GM23338 (cell line): ENCODE data around the gene SUSD4. TPM values are rescaled to one million over a fixed set of nuclear protein-coding genes. Genes with fewer than 3 reads are reported as not detected.

Experiments
- ATAC-seq: fragments of 200-7000 bp; cut with Tn5 transposase; 3 replicates; pipeline ENCODE4 v1.9.1; 2020
- DNase-seq: peaks from one replicate; pipeline ENCODE4 v3.0.0-alpha.2; 2015; ENCODE audit warnings: low spot score
- H2AFZ ChIP-seq: fragments of 200-600 bp; sonication (generic); 2 replicates; pipeline ENCODE4 v1.8.0; 2016; ENCODE audit warnings: antibody characterized with exemption, mild to moderate bottlenecking, moderate library complexity
- H3F3A ChIP-seq: fragments of 200-600 bp; sonication (generic); replicated peaks from 2 replicates; pipeline ENCODE4 v1.8.0; 2017; ENCODE audit warnings: antibody characterized with exemption, mixed run types, low read depth
- H3K27ac ChIP-seq: fragments of 200-600 bp; sonication (generic); 2 replicates; pipeline ENCODE4 v1.6.1; 2016; ENCODE audit warnings: low read depth
- H3K27me3 ChIP-seq: fragments of 200-600 bp; sonication (generic); 2 replicates; pipeline ENCODE4 v1.8.0; 2016; ENCODE audit warnings: mild to moderate bottlenecking, mixed run types, moderate library complexity; ENCODE audit not compliant: insufficient read depth
- H3K36me3 ChIP-seq: fragments of 200-600 bp; sonication (generic); 2 replicates; pipeline ENCODE4 v1.8.0; 2016; ENCODE audit warnings: mild to moderate bottlenecking; ENCODE audit not compliant: insufficient read depth
- H3K4me1 ChIP-seq: fragments of 200-600 bp; sonication (generic); 2 replicates; pipeline ENCODE4 v1.8.0; 2016; ENCODE audit warnings: mild to moderate bottlenecking, moderate library complexity; ENCODE audit not compliant: insufficient read depth
- H3K4me2 ChIP-seq: fragments of 200-600 bp; sonication (generic); 2 replicates; pipeline ENCODE4 v1.7.1; 2017; ENCODE audit warnings: mixed run types
- H3K4me3 ChIP-seq: fragments of 200-600 bp; sonication (generic); 2 replicates; pipeline ENCODE4 v1.6.1; 2016; ENCODE audit warnings: mixed run types
- H3K79me2 ChIP-seq: fragments of 200-600 bp; sonication (generic); replicated peaks from 2 replicates; pipeline ENCODE4 v1.8.0; 2017; ENCODE audit warnings: mild to moderate bottlenecking; ENCODE audit not compliant: insufficient read depth
- H3K9me2 ChIP-seq: fragments of 200-600 bp; sonication (generic); 2 replicates; pipeline ENCODE4 v1.8.0; 2017; ENCODE audit not compliant: insufficient read depth
- H4K20me1 ChIP-seq: fragments of 200-600 bp; sonication (generic); replicated peaks from 2 replicates; pipeline ENCODE4 v1.8.0; 2017; ENCODE audit warnings: mild to moderate bottlenecking; ENCODE audit not compliant: insufficient read depth
- H3K27ac Mint-ChIP-seq: 2 replicates; pipeline ENCODE4 v1.8.0; 2020; ENCODE audit warnings: inconsistent platforms, mild to moderate bottlenecking, moderate library complexity, mixed read lengths
- H3K27me3 Mint-ChIP-seq: 3 replicates; pipeline ENCODE4 v1.8.0; 2022; ENCODE audit warnings: low read depth, mild to moderate bottlenecking, moderate library complexity, mixed read lengths, inconsistent platforms; ENCODE audit not compliant: insufficient read depth, poor library complexity
- H3K36me3 Mint-ChIP-seq: 3 replicates; pipeline ENCODE4 v1.8.0; 2021; ENCODE audit warnings: low read depth, mild to moderate bottlenecking, inconsistent platforms, moderate library complexity, mixed read lengths
- H3K4me1 Mint-ChIP-seq: 3 replicates; pipeline ENCODE4 v1.8.0; 2020; ENCODE audit warnings: mild to moderate bottlenecking, inconsistent platforms, mixed read lengths
- H3K4me3 Mint-ChIP-seq: 3 replicates; pipeline ENCODE4 v1.8.0; 2021; ENCODE audit warnings: moderate library complexity, mild to moderate bottlenecking, inconsistent platforms, mixed read lengths
- H3K9me3 Mint-ChIP-seq: 3 replicates; pipeline ENCODE4 v1.8.0; 2020; ENCODE audit warnings: moderate library complexity, mild to moderate bottlenecking, inconsistent platforms, mixed read lengths
- EZH2 ChIP-seq: fragments of 200-600 bp; sonication (generic); IDR thresholded peaks from one replicate; pipeline ENCODE4 v1.8.0; 2017; ENCODE audit warnings: antibody characterized with exemption, mild to moderate bottlenecking, low read depth; ENCODE audit not compliant: unreplicated experiment
- EZH2phosphoT487 ChIP-seq: fragments of 200-600 bp; sonication (generic); IDR thresholded peaks from one replicate; pipeline ENCODE4 v1.8.1; 2018; ENCODE audit warnings: antibody characterized with exemption; ENCODE audit not compliant: unreplicated experiment
- JUNB ChIP-seq: IDR thresholded peaks from one replicate; pipeline ENCODE4 v1.6.1; 2016; ENCODE audit warnings: antibody characterized with exemption; ENCODE audit not compliant: unreplicated experiment
- NANOG ChIP-seq: IDR thresholded peaks from 2 replicates; pipeline ENCODE4 v1.6.1; 2016; ENCODE audit warnings: antibody characterized with exemption, borderline replicate concordance
- POLR2AphosphoS5 ChIP-seq: IDR thresholded peaks from 2 replicates; pipeline ENCODE4 v1.6.1; 2016; ENCODE audit warnings: antibody characterized with exemption, low read depth
- STAT1 ChIP-seq: IDR thresholded peaks from one replicate; pipeline ENCODE4 v1.6.1; 2016; ENCODE audit warnings: antibody characterized with exemption; ENCODE audit not compliant: unreplicated experiment
- ZNF114 ChIP-seq: fragments of 250-450 bp; sonication (Bioruptor Pico); IDR thresholded peaks from 2 replicates; pipeline ENCODE4 v1.5.0; 2020; ENCODE audit warnings: mild to moderate bottlenecking, moderate library complexity
- ZNF331 ChIP-seq: fragments of 250-450 bp; sonication (Bioruptor Pico); IDR thresholded peaks from 2 replicates; pipeline ENCODE4 v1.5.0; 2020; ENCODE audit warnings: low read depth, mild to moderate bottlenecking, moderate library complexity
- polyA plus RNA-seq: library from polyadenylated mRNA; unstranded; fragments of >200 nt; fragmentation: Nextera tagmentation; extraction: Ambion mirVana; gene quantifications from 2 replicates; pipeline ENCODE4 v1.2.1, GENCODE V29; 2016
- total RNA-seq: library from RNA; depleted of rRNA; stranded (reverse); fragments of >200 nt; shearing (Covaris generic); gene quantifications from 2 replicates; pipeline ENCODE4 v1.2.3, GENCODE V29; 2014
- TF ChIP-seq, protein P1 (sequence below), 2 experiments: fragments of 200-600 bp in 1 of 2; sonication (generic) in 1 of 2; conservative IDR thresholded peaks; 2 replicates each; pipeline versions ENCODE4 v1.5.1 to v1.6.1; 2016 to 2017; ENCODE audit warnings: antibody characterized with exemption in 2 of 2, low read depth in 2 of 2, mild to moderate bottlenecking in 2 of 2, moderate library complexity in 1 of 2
- TF ChIP-seq, protein P2 (sequence below): fragments of 250-450 bp; sonication (Bioruptor Pico); IDR thresholded peaks from 2 replicates; pipeline ENCODE4 v1.5.0; 2020; ENCODE audit warnings: mild to moderate bottlenecking, moderate library complexity
- TF ChIP-seq, protein P3 (sequence below): IDR thresholded peaks from 2 replicates; pipeline ENCODE4 v1.6.1; 2016; ENCODE audit warnings: antibody characterized with exemption

SUSD4 gene
- total and polyA plus RNA-seq, 2 experiments from 2014 or later = 2.3 to 3.6 TPM

DNA sequence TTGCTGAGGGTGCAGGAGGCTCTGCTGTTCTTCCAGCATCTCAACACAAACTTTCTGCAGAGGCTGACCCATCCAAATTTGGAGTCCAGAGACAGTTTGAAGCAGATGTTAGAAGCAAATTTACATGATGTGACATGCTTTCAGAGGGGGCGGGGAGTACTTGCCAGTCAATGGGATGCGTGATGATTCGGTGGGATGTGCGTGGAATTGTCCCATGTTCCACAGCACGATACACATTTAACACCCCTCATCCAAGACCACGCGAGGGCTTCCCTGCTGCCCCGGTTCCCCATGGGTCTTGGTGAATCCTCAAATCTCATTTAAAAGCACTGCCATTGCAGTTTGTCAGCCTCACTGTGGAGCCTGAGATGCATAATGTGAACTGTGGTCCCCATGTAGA lies 142.3 kb downstream of the SUSD4 start:
- no peak overlapping the region for H2AFZ ChIP-seq
- no peak overlapping the region for H3K4me3 ChIP-seq
- H3K27ac ChIP-seq = no peak overlapping the region
- no peaks in the 10 kb centered on the region for H3F3A ChIP-seq
- Mint-ChIP-seq H3K9me3 (peaks cover 26% of the 10 kb centered on the region), H3K4me1 (no peaks in the 10 kb centered on the region), H3K4me3 (no peak overlapping the region), H3K27me3 (peaks cover 6% of the 10 kb centered on the region), H3K36me3 (peaks cover 9% of the 10 kb centered on the region; the same call in 1 of the 3 replicates), H3K27ac (no peak overlapping the region)
- no peaks in the 10 kb centered on the region for H3K9me2 ChIP-seq
- TF ChIP-seq, protein P1, sequence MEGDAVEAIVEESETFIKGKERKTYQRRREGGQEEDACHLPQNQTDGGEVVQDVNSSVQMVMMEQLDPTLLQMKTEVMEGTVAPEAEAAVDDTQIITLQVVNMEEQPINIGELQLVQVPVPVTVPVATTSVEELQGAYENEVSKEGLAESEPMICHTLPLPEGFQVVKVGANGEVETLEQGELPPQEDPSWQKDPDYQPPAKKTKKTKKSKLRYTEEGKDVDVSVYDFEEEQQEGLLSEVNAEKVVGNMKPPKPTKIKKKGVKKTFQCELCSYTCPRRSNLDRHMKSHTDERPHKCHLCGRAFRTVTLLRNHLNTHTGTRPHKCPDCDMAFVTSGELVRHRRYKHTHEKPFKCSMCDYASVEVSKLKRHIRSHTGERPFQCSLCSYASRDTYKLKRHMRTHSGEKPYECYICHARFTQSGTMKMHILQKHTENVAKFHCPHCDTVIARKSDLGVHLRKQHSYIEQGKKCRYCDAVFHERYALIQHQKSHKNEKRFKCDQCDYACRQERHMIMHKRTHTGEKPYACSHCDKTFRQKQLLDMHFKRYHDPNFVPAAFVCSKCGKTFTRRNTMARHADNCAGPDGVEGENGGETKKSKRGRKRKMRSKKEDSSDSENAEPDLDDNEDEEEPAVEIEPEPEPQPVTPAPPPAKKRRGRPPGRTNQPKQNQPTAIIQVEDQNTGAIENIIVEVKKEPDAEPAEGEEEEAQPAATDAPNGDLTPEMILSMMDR (conservative IDR thresholded peaks at IDR 0.05; ENCODE audit: low read depth in 2 of 2) = no peak
- no peak for TF ChIP-seq JUNB
- no peak for TF ChIP-seq EZH2phosphoT487
- H3K27me3 ChIP-seq = no peaks in the 10 kb centered on the region
- no peak overlapping the region for H3K4me2 ChIP-seq
- H4K20me1 ChIP-seq = no peaks in the 10 kb centered on the region
- DNase-seq (no peak), ATAC-seq (no peak)
- H3K79me2 ChIP-seq = no peaks in the 10 kb centered on the region
- H3K36me3 ChIP-seq = no peaks in the 10 kb centered on the region
- H3K4me1 ChIP-seq = no peaks in the 10 kb centered on the region

DNA sequence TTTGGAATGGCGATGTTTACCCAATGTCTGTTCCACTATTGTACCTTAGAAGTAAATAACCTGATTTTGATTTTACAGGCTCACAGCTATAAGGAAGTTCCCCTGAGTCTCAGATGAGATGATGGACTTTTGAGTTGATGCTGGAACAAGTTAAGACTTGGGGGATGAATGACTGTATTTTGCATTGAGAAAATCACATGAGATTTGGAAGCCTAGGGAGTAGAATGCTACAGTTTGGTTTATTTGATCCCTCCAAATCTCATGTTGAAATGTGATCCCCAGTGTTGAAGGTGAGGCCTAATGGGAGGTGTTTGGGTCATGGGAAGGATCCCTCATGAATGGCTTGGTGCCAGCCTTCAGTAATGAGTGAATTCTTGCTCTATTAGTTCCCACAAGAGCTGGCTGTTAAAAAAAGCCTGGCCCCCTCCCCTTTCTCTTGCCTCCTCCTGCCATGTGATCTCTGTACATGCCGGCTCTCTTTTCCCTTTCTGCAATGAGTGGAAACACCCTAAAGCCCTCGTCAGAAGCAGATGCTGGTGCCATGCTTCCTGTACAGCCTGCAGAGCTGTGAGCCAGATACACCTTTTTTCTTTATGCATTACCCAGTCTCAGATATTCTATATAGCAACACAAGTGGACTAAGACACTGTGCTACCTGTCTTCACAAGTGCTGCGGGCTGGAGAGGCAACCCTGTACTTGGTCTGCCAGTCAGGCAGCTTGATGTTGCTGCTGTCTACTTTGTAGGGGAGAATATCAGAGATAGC lies 143.9 kb downstream of the SUSD4 start:
- H2AFZ ChIP-seq = no peak overlapping the region
- no peak for ATAC-seq
- Mint-ChIP-seq H3K27me3 (peaks cover 4% of the 10 kb centered on the region), H3K9me3 (peaks cover 26% of the 10 kb centered on the region), H3K4me3 (no peak overlapping the region), H3K27ac (no peak overlapping the region), H3K4me1 (no peaks in the 10 kb centered on the region), H3K36me3 (peaks cover 9% of the 10 kb centered on the region; the same call in 1 of the 3 replicates)
- no peak overlapping the region for H3K4me3 ChIP-seq
- H3K36me3 ChIP-seq = no peaks in the 10 kb centered on the region
- no peaks in the 10 kb centered on the region for H3K27me3 ChIP-seq
- no peak for DNase-seq
- no peaks in the 10 kb centered on the region for H3K9me2 ChIP-seq
- H3K27ac ChIP-seq = no peak overlapping the region
- no peak overlapping the region for H3K4me2 ChIP-seq
- H3K4me1 ChIP-seq = no peaks in the 10 kb centered on the region
- no peaks in the 10 kb centered on the region for H3F3A ChIP-seq
- H3K79me2 ChIP-seq = no peaks in the 10 kb centered on the region
- H4K20me1 ChIP-seq = no peaks in the 10 kb centered on the region
- TF ChIP-seq ZNF114 (CRISPR knock-in tag) = no peak
- TF ChIP-seq POLR2AphosphoS5 = no peak
- TF ChIP-seq STAT1 = no peak
- TF ChIP-seq JUNB = no peak
- TF ChIP-seq EZH2 = no peak
- TF ChIP-seq, protein P2, sequence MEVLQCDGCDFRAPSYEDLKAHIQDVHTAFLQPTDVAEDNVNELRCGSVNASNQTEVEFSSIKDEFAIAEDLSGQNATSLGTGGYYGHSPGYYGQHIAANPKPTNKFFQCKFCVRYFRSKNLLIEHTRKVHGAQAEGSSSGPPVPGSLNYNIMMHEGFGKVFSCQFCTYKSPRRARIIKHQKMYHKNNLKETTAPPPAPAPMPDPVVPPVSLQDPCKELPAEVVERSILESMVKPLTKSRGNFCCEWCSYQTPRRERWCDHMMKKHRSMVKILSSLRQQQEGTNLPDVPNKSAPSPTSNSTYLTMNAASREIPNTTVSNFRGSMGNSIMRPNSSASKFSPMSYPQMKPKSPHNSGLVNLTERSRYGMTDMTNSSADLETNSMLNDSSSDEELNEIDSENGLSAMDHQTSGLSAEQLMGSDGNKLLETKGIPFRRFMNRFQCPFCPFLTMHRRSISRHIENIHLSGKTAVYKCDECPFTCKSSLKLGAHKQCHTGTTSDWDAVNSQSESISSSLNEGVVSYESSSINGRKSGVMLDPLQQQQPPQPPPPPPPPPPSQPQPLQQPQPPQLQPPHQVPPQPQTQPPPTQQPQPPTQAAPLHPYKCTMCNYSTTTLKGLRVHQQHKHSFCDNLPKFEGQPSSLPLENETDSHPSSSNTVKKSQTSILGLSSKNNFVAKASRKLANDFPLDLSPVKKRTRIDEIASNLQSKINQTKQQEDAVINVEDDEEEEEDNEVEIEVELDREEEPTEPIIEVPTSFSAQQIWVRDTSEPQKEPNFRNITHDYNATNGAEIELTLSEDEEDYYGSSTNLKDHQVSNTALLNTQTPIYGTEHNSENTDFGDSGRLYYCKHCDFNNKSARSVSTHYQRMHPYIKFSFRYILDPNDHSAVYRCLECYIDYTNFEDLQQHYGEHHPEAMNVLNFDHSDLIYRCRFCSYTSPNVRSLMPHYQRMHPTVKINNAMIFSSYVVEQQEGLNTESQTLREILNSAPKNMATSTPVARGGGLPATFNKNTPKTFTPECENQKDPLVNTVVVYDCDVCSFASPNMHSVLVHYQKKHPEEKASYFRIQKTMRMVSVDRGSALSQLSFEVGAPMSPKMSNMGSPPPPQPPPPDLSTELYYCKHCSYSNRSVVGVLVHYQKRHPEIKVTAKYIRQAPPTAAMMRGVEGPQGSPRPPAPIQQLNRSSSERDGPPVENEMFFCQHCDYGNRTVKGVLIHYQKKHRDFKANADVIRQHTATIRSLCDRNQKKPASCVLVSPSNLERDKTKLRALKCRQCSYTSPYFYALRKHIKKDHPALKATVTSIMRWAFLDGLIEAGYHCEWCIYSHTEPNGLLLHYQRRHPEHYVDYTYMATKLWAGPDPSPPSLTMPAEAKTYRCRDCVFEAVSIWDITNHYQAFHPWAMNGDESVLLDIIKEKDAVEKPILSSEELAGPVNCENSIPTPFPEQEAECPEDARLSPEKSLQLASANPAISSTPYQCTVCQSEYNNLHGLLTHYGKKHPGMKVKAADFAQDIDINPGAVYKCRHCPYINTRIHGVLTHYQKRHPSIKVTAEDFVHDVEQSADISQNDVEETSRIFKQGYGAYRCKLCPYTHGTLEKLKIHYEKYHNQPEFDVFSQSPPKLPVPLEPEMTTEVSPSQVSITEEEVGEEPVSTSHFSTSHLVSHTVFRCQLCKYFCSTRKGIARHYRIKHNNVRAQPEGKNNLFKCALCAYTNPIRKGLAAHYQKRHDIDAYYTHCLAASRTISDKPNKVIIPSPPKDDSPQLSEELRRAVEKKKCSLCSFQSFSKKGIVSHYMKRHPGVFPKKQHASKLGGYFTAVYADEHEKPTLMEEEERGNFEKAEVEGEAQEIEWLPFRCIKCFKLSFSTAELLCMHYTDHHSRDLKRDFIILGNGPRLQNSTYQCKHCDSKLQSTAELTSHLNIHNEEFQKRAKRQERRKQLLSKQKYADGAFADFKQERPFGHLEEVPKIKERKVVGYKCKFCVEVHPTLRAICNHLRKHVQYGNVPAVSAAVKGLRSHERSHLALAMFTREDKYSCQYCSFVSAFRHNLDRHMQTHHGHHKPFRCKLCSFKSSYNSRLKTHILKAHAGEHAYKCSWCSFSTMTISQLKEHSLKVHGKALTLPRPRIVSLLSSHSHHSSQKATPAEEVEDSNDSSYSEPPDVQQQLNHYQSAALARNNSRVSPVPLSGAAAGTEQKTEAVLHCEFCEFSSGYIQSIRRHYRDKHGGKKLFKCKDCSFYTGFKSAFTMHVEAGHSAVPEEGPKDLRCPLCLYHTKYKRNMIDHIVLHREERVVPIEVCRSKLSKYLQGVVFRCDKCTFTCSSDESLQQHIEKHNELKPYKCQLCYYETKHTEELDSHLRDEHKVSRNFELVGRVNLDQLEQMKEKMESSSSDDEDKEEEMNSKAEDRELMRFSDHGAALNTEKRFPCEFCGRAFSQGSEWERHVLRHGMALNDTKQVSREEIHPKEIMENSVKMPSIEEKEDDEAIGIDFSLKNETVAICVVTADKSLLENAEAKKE (CRISPR knock-in tag) = no peak
- TF ChIP-seq, protein P3, sequence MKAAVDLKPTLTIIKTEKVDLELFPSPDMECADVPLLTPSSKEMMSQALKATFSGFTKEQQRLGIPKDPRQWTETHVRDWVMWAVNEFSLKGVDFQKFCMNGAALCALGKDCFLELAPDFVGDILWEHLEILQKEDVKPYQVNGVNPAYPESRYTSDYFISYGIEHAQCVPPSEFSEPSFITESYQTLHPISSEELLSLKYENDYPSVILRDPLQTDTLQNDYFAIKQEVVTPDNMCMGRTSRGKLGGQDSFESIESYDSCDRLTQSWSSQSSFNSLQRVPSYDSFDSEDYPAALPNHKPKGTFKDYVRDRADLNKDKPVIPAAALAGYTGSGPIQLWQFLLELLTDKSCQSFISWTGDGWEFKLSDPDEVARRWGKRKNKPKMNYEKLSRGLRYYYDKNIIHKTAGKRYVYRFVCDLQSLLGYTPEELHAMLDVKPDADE = no peak
- no peak for TF ChIP-seq ZNF331 (CRISPR knock-in tag)
- no peak for TF ChIP-seq NANOG
- TF ChIP-seq EZH2phosphoT487 = no peak
